ENCODE measurements around the gene SOWAHD. TPM values are rescaled to one million over a fixed set of nuclear protein-coding genes. Genes with fewer than 3 reads are reported as not detected.
"Not testable (repeated sequence)": the region's sequence is repeated elsewhere in the genome, so short reads cannot be mapped to it uniquely, and the experiment has no call there.

Gene SOWAHD
- total RNA-seq, 1 donor from 2014 or later: 0.71 TPM

DNA sequence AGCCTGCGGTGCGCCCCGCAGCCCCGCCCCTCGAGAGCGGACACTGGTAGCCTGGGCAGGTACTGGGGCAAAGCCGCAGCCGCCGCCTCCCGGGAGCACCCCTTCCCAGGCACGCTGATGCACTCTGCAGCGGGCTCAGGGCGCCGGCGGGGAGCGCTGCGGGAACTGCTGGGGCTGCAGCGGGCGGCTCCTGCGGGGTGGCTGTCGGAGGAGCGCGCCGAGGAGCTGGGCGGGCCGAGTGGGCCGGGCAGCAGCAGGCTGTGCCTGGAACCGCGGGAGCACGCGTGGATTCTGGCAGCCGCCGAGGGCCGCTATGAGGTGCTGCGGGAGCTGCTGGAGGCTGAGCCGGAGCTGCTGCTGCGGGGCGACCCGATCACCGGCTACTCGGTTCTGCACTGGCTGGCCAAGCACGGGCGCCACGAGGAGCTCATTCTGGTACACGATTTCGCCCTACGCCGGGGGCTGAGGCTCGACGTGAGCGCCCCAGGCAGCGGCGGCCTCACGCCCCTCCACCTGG lies 401 bp downstream of the SOWAHD start:
- DNase-seq (ENCODE audit: low spot score): no peak

DNA sequence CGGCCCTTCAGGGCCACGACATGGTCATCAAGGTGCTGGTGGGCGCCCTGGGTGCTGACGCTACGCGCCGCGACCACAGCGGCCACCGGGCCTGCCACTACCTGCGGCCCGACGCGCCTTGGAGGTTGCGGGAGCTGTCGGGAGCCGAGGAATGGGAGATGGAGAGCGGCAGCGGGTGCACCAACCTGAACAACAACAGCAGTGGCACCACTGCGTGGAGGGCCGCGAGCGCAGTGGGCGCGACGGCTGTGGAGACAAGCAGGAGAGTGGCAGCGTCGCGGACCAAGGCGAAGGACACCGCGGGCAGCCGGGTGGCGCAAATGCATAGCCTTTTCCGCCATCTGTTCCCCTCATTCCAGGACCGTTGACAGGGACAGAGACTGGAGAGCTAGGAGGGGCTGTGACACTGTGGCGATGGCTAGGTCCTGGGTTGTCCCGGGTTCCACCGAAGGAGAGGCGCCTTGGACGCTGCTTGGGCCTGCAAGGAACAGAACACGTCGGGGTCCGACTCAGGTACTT lies 919 bp downstream of the SOWAHD start:
- DNase-seq (ENCODE audit: low spot score): no peak

DNA sequence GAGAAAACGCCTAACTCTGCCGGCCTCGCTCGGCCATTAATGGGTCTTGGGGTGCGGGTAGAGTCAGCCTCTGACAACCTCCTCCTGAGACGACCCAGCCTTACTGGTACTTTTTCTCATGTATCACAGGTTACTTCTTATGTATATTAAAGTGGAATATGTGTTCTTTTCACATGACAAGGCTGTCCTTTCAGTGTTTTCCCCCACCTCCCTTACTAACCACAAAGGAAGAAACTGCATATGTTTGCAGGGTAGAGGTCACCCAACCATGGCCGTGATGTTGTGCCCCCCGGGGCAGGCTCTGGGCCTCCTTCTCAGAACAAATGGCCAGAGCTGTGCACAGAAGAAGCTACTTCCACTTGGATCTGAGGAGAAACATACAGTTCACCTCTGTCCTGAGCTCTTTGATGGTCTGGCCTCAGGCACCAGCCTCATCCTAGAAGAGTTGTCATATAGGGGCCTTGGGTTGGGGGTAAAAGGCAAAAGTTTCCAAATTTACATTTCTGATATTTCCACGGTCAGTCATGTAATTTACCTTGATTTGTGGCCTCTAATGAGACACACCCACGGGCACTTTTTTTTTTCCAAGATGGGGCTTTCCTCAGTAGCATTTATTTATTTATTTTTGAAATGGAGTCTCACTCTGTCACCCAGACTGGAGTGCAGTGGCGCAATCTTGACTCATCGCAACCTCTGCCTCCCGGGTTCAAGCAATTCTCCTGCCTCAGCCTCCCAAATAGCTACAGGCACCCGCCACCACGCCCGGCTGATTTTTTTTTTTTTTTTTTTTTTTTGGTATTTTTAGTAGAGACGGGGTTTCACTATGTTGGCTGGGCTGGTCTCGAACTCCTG lies 1.9 kb downstream of the SOWAHD start:
- no peak for DNase-seq (ENCODE audit: low spot score)

- DNase-seq (ENCODE audit: low spot score): no peak
Observed at GRCh38 chrX:119762718-119763117, 4.3 kb downstream of the SOWAHD start.

DNA sequence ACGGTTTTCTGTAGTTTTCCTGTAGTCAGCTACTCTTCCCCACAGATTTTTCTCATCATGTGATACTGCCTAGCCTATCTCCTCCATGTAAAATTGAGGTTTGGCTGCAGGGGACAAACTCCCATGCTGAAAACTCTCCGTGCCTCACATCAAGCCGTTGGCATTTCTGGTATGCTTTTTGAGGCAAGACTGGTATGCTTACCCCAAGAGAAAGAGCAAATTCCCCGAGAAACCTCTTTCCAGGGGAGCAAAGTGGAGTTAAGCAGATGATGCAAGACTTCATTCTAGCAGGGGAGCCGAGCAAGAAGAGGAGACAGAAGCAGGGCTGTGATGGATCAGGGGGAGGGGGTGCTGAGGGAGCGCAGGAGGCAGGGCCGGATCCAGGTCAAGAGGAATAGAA lies 4.8 kb downstream of the SOWAHD start:
- DNase-seq (ENCODE audit: low spot score): no peak

GRCh38 chrX:119763836-119764387 lies 5.5 kb downstream of the SOWAHD start:
- DNase-seq (ENCODE audit: low spot score): no peak

GRCh38 chrX:119768436-119768835 lies 10.0 kb downstream of the SOWAHD start:
- not testable (repeated sequence) for DNase-seq (ENCODE audit: low spot score)

DNA sequence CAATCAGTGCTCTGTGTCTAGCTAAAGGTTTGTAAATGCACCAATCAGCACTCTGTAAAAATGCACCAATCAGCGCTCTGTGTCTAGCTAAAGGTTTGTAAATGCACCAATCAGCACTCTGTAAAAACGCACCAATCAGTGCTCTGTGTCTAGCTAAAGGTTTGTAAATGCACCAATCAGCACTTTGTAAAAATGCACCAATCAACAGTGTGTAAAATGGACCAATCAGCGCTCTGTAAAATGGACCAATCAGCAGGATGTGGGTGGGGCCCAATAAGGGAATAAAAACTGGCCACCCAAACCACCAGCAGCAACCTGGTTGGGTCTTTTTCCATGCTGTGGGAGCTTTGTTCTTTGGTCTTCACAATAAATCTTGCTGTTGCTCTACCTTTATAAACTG lies 11.0 kb downstream of the SOWAHD start:
- DNase-seq (ENCODE audit: low spot score): not testable (repeated sequence)

DNA sequence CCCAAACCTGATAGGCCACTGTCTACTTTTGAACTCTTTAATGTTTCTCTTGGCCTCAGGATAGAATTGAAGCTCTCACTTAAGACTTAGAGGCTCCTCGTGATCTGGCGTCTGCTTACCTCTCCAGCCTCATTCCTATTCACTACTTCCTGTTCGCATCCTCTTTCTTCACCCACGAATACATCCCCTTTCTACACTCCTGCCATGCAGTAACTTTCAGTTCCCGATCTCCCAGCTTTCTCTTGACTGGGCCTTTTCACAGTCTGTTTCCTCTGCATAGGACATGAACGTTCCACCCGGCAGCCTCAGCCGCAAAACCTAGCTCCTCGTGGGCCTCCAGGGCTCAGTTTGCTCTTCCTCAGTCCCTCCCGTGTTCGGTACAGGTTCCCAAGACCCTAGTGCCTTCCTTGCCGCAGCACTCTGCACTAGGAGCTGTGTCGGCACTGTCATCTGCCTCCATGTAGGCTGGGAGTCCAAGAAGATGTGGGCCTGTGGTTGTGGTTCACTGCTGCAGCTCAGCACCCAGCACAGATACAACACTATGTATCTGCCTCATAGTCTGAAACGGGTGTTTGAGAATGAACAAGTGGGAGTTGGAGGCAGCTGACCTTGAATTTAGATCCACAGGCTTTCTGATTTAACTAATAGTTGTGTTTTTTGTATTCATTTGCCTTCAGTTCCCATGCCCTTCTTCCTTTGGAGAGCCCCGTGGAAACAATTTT lies 17.3 kb downstream of the SOWAHD start:
- DNase-seq (ENCODE audit: low spot score): no peak

- no peak for DNase-seq (ENCODE audit: low spot score)
Observed at GRCh38 chrX:119778829-119779228, 20.4 kb downstream of the SOWAHD start.

GRCh38 chrX:119783026-119783425 lies 24.6 kb downstream of the SOWAHD start:
- no peak for DNase-seq (ENCODE audit: low spot score)

DNA sequence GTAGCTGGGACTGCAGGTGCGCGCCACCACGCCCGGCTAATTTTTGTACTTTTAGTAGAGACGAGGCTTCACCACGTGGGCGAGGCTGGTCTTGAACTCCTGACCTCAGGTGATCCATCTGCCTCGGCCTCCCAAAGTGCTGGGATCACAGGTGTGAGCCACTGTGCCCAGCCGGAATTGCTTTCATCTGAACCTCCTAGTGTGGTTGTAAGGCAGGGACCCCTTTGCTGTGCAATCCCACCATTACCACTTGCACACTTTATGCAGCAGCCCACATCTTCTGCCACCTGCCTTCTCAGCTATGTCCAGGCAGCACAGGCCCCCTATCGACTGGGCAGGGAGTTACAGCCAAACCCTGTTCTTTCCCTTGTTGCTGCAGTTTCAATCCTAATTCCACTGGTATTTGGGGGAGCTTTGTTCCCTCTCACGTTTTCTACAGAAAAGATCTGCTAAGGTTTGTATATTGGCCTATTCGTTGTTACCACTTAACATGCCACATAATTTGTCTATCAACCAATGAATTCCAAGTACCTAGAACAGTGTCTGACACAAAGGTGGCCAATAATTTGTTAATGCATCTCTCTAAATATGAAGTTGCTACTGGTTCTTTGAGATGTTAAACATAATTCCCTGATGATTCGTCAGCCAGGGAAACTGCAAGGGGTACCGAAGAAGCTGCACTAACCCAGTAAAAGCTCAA lies 26.5 kb downstream of the SOWAHD start:
- DNase-seq (ENCODE audit: low spot score): no peak

- DNase-seq (ENCODE audit: low spot score): no peak
Observed at GRCh38 chrX:119790977-119791436, 32.6 kb downstream of the SOWAHD start.

DNA sequence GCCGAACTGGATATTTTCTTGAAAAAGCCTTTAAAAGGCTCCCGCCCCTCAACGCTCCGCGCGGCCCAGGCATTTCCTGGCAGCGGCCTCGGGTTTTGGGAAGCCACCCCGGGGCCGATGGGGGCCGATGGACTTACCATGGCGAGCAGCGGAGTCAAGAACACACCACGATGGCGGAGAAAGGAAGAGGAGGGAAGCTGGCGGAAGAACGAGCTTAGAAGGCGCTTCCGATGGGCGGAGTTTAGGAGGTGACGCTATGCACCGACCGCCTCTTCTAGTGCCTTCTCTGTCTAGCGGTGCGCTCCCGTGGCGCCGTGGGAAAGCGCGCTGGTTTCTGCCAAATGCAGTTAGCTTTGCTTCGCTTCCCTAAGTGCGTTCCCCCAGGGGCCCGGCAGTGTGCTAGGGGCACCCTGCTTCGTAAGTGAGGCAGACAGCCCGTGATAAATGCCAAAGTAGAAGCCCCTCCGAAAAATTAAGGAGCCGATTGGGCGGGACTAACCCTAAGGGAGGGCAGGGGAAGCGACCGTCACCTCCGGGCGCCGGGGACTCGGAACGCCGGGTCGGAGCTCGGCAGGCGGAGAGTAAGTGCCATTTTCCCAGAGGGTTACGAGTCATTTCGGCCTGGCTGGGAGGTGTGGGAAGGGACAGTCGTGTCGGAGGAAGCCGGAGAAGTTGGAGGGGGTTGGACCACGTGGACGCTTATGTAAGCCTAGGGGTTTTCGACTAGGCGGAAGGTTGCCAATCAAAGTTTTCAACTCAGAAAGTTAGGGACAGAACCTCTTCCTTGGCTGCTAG lies 33.2 kb downstream of the SOWAHD start, which contains the start of gene RPL39:
TSS of gene RPL39 (minus strand) at position 194 of the 795 bp plus-strand sequence. CDS start at position 140, 54 bp downstream.
- DNase-seq (ENCODE audit: low spot score): peak; percentile 91

DNA sequence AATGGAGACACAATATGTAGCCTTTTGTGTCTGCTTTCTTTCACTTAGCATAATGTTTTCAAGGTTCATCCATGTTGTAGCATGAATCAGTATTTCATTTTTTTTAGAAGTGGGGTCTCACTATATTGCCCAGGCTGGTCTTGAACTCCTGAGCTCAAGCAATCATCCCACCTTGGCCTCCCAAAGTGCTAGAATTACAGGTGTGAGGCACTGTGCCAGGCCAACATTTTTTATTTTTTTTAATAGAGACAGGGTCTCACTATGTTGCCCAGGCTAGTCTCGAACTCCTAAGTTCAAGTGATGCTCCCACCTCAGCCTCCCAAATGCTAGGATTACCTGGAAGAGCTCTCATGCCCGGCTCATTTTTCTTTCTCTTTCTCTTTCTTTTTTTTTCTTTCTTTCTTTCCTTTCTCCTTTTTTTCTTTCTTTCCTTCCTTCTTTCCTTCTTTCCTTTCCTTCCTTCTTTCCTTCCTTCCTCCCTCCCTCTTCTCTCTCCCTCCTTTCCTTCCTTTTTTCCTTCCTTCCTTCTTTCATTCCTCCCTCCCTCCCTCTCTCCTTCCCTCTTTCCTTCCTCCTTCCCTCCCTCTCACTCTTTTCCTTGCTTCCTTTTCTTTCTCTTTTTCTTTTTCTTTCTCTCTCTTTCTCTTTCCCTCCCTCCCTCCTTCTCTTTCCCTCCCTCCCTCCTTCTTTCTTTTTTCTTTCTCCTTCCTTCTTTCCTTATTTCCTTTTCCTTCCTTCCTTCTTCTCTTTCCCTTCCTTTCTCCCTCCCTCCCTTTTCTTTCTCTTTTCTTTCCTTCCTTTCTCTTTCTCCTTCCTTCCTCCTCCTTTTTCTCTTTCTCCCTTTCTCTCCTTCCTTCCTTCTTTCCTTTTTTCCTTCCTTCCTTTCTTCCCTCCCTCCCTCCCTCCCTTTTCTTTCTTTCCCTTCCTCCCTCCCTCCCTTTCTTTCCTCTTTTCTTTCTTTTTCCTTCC lies 43.1 kb downstream of the SOWAHD start:
- no peak for DNase-seq (ENCODE audit: low spot score)

DNA sequence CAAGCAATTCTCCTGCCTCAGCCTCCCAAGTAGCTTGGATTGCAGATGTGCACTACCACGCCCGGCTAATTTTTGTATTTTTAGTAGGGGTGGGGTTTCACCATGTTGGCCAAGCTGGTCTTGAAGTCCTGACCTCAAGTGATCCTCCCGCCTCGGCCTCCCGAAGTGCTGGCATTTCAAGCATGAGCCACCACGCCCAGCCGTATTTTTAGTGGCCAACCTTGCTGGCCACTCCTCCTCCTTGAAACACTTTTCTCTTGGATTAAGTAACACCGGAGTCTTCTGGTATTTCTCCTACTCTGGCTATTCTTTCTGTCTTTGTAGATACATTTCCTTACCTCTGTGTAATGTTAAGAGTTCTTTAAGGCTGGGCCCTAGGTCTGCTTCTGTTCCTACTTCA lies 44.2 kb downstream of the SOWAHD start:
- DNase-seq (ENCODE audit: low spot score): no peak

DNA sequence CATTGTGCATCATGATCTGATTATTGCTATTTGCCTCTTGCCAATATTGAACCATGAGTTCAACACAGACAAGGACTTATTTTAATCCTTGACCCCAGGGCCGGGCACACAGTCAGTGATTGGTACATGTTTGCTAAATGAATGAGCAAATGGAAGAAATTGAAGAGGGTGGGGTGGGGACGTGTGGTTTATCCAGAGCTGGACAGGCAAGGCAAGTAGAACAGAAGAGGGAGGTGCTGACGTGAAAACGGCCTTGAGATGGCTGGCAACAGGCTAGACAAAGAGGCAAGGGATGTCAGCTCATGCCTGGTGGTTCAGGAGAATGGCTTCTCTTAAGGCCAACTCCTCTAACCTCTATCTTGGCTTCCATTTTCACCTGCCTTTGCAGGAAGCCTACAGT lies 50.1 kb downstream of the SOWAHD start:
- not testable (repeated sequence) for DNase-seq (ENCODE audit: low spot score)

- DNase-seq (ENCODE audit: low spot score): no peak
Observed at GRCh38 chrX:119809185-119809666, 50.8 kb downstream of the SOWAHD start.
